Gastroesophageal sphincter (tissue), 4 donors: ENCODE measurements around the gene MRGPRE. TPM values are rescaled to one million over a fixed set of nuclear protein-coding genes. Genes with fewer than 3 reads are reported as not detected.

ENCODE experiments used
- ATAC-seq: fragments of 150-250 bp; one replicate; pipeline ENCODE4 v1.9.1; 2016; ENCODE audit warnings: mild to moderate bottlenecking, moderate library complexity
- H3K27ac ChIP-seq, 4 donors: fragments of 200-600 bp; sonication (generic) in 3 of 4; 1 replicate in 3 of 4; 2 replicates in 1 of 4; pipeline ENCODE4 v1.5.1; 2016 to 2019
- H3K27me3 ChIP-seq: fragments of 200-600 bp; sonication (generic); one replicate; pipeline ENCODE4 v1.5.1; 2019
- H3K36me3 ChIP-seq, 2 donors: fragments of 200-600 bp; sonication (generic); one replicate each; pipeline ENCODE4 v1.5.1; 2019; ENCODE audit warnings: control low read depth in 1 of 2
- H3K4me1 ChIP-seq, 3 donors: fragments of 200-600 bp; sonication (generic); 1 replicate in 2 of 3; 2 replicates in 1 of 3; pipeline ENCODE4 v1.5.1; 2016 to 2019; ENCODE audit warnings: control low read depth in 2 of 3
- H3K4me3 ChIP-seq, 2 donors: fragments of 200-600 bp; sonication (generic); one replicate each; pipeline ENCODE4 v1.5.1; 2019; ENCODE audit warnings: mild to moderate bottlenecking in 1 of 2, moderate library complexity in 1 of 2
- H3K9me3 ChIP-seq, 3 donors: fragments of 200-600 bp; sonication (generic); one replicate each; pipeline ENCODE4 v1.5.1; 2017 to 2019; ENCODE audit warnings: control low read depth in 2 of 3
- EP300 ChIP-seq: sonication (generic); formaldehyde crosslinking; IDR thresholded peaks from one replicate; pipeline ENCODE4 v1.6.1; 2017; ENCODE audit warnings: antibody characterized with exemption, mild to moderate bottlenecking
- POLR2A ChIP-seq, 2 donors: fragments of 450-650 bp; IDR thresholded peaks; one replicate each; pipeline ENCODE4 v1.6.1; 2017; ENCODE audit warnings: antibody characterized with exemption in 2 of 2, mild to moderate bottlenecking in 2 of 2, moderate library complexity in 1 of 2
- POLR2AphosphoS5 ChIP-seq: sonication (generic); formaldehyde crosslinking; IDR thresholded peaks from one replicate; pipeline ENCODE4 v1.6.1; 2017; ENCODE audit warnings: antibody characterized with exemption
- WGBS, 2 donors: methylation state at CpG; one replicate each; pipeline ENCODE4 v1.1.5; 2018; ENCODE audit warnings: low coverage in 1 of 2; 5-methylcytosine and 5-hydroxymethylcytosine counted together
- total RNA-seq, 4 donors: library from RNA; depleted of rRNA; stranded (reverse); fragments of >200 nt; gene quantifications; one replicate each; pipeline ENCODE4 v1.1.0, GENCODE V29; 2016
- TF ChIP-seq, protein P1 (sequence below), 4 experiments: fragments of 200-600 bp in 2 of 4; fragments of 450-650 bp in 2 of 4; sonication (generic) in 1 of 4; IDR thresholded peaks; one replicate each; pipeline ENCODE4 v1.5.1; 2017 to 2019; ENCODE audit warnings: antibody characterized with exemption in 4 of 4, mild to moderate bottlenecking in 2 of 4, moderate library complexity in 2 of 4

The MRGPRE gene
- total RNA-seq, 4 donors from 2014 or later, result not detected

DNA sequence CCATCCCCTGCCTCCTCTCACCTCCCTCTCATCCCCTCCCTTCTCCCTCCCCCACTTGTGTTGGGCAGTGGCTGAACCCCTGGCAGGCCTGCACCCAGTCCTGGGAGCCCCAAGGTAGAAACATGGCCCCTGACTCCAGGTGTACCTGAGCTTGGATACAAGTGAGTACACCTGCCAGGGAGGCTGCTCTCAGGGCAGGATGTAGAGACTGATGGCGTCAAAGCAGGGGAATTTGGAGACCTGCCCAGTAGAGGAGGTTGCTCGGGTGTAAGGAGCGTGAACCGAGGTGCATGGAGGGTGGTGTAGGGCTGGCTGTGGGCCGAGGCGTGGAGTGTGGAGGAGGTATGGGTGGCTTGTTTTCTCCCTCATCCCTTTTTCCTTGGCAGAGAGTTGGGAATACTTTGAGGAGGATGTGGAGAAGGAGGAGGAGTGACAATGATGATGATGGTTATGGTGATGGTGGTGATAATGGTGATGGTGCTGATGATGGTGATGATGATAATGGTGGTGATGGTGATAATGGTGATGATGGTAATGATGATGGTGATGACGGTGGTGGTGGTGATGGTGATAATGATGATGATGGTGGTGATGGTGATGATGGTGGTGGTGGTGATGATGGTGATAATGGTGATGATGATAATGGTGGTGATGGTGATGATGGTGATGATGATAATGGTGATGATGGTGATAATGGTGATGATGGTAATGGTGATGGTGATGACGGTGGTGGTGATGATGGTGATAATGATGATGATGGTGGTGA lies 25.9 kb downstream of the MRGPRE start:
- H3K4me3 ChIP-seq, result no peak overlapping the region
- H3K27ac ChIP-seq, result no peak overlapping the region
- H3K36me3 ChIP-seq, result no peaks in the 10 kb centered on the region
- WGBS, 2 donors, result 90 to 94% methylated on average over 2 to 4 of the region's 8 CpGs
- ATAC-seq, result no peak
- H3K4me1 ChIP-seq, result peaks cover 0 to 25% (median 10%) of the 10 kb centered on the region in 3 donors
- peaks cover 0 to 14% (median 0%) of the 10 kb centered on the region in 3 donors for H3K9me3 ChIP-seq
- TF ChIP-seq, protein P1, sequence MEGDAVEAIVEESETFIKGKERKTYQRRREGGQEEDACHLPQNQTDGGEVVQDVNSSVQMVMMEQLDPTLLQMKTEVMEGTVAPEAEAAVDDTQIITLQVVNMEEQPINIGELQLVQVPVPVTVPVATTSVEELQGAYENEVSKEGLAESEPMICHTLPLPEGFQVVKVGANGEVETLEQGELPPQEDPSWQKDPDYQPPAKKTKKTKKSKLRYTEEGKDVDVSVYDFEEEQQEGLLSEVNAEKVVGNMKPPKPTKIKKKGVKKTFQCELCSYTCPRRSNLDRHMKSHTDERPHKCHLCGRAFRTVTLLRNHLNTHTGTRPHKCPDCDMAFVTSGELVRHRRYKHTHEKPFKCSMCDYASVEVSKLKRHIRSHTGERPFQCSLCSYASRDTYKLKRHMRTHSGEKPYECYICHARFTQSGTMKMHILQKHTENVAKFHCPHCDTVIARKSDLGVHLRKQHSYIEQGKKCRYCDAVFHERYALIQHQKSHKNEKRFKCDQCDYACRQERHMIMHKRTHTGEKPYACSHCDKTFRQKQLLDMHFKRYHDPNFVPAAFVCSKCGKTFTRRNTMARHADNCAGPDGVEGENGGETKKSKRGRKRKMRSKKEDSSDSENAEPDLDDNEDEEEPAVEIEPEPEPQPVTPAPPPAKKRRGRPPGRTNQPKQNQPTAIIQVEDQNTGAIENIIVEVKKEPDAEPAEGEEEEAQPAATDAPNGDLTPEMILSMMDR (IDR thresholded peaks at IDR 0.05), result no peak
- TF ChIP-seq POLR2AphosphoS5, result no peak
- no peak for TF ChIP-seq POLR2A (IDR thresholded peaks at IDR 0.05)
- no peak for TF ChIP-seq EP300
- H3K27me3 ChIP-seq, result peaks cover 33% of the 10 kb centered on the region

DNA sequence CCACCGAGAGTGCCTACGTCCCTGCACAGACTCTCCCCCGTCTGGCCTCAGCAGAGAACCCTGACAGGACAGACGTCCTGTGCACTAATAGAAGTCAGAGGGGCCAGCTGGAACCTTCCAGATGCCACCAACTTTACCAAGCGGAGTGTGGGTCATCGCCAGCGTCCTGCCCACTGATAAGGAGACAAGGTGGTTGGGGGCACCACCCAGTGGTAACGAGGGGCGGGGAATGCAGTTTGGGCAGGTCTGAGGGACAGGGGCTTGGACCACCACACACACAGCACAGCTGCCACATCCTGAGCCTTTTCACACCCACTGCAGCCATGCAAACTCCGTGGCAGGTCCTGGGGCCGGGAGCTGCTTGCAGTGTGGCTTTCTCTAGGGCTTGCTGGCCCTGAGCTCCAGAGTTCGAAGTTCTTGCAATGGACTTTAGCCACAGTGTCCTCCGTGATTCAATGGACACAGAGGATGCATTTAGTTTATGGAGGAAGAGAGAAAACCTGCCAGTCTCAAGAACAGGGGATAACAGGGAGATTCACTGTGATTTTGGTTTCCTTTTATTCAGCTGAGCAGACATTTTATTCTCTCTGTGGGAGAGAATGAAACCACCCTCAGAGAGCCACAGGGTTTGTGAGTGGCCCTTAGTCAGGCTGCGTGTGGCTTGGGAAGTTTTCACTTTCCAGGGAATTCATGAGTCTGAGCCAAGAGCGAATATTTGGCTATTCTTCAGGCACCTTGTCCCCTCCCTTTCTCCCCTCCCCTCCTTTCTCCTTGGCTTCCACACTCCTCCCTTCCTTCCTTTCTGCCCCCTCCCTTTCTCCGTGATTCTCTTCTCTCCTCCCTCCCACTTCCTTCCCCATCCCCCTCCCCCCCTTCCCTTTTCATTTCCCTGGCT lies 26.7 kb downstream of the MRGPRE start:
- WGBS, 2 donors, result 3% methylated on average over 3 to 4 of the region's 16 CpGs
- no peak for ATAC-seq
- Histone ChIP-seq H3K27me3 (peaks cover 42% of the 10 kb centered on the region), H3K36me3 (no peaks in the 10 kb centered on the region), H3K4me3 (no peak overlapping the region), H3K27ac (no peak overlapping the region), H3K9me3 (peaks cover 0 to 5% (median 0%) of the 10 kb centered on the region in 3 donors), H3K4me1 (peaks cover 0 to 25% (median 10%) of the 10 kb centered on the region in 3 donors)
- TF ChIP-seq, protein P1 (IDR thresholded peaks at IDR 0.05), result no peak
- TF ChIP-seq POLR2A (IDR thresholded peaks at IDR 0.05) (no peak), EP300 (no peak), POLR2AphosphoS5 (no peak)

DNA sequence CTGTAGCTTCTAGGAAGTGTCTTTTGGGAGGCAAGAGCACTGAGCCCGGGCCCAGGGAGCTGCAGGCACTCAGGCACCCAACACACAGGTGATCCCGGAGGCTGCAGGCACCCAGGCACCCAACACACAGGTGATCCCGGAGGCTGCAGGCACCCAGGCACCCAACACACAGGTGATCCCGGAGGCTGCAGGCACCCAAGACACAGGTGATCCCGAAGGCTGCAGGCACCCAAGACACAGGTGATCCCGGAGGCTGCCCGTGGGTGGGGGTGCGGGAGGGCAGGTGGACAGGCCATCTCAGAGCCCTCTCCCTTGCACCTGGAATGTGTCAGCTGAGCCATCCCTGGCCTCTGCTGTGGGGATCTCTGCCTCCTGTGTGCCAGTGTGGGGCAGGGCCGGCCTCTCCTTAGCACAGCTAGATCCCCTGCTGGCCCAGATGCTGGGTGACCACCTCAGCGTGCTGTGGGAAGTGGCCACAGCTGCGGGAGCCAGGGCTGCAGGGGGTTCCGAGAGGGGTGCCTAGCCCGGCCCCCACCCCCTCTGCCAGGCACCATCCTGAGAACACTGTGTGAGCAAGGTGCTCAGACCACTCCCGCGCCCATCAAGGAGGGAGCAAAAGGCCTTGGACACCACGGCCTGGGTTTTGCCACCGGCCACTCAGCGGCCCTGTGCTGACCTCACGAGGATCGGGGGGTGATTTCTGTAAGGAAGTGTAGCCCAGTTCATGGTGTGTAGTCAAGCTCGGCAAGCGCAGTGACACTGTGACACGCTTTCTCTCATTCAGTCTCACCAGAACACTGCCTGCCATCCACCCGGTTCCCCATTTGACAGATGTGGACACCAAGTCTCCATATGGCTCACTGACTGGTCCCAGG lies 27.8 kb downstream of the MRGPRE start:
- 77% methylated on average over 3 of the region's 24 CpGs; no CpG with 5 or more reads in 1 of the 2 donors for WGBS, 2 donors
- H3K4me1 ChIP-seq, result peaks cover 0 to 25% (median 10%) of the 10 kb centered on the region in 3 donors
- no peak for ATAC-seq

More for the DNA sequence above, 27.8 kb downstream of the MRGPRE start:
- TF ChIP-seq POLR2A (IDR thresholded peaks at IDR 0.05), result no peak
- TF ChIP-seq, protein P1 (IDR thresholded peaks at IDR 0.05), result no peak
- no peak for TF ChIP-seq POLR2AphosphoS5
- no peak for TF ChIP-seq EP300
- Histone ChIP-seq H3K27me3 (peaks cover 53% of the 10 kb centered on the region), H3K27ac (no peak overlapping the region), H3K9me3 (no peaks in the 10 kb centered on the region), H3K4me3 (no peak overlapping the region), H3K36me3 (no peaks in the 10 kb centered on the region)
